H1 (cell line): Measurements from ENCODE around the gene WDR7. TPM values are rescaled to one million over a fixed set of nuclear protein-coding genes. Genes with fewer than 3 reads are reported as not detected.

Experiments used
- CHD7 ChIP-seq: fragments of 300-600 bp; sonication (generic); IDR thresholded peaks from 2 replicates; pipeline ENCODE4 v1.7.1; 2012; ENCODE audit warnings: low read length, moderate library complexity, mild to moderate bottlenecking, inconsistent platforms; ENCODE audit not compliant: insufficient replicate concordance
- GABPA ChIP-seq: IDR thresholded peaks from 2 replicates; pipeline ENCODE4 v1.6.1; 2011; ENCODE audit warnings: mild to moderate bottlenecking, low read length, moderate library complexity, borderline replicate concordance; ENCODE audit not compliant: insufficient read depth
- polyA plus RNA-seq, 7 experiments: library from polyadenylated mRNA; depleted of rRNA in 3 of 7; stranded (reverse) in 5 of 7; unstranded in 2 of 7; fragments of >200 nt in 5 of 7; fragments of 200-250 nt in 2 of 7; gene quantifications; 1 replicate in 5 of 7; 2 replicates in 1 of 7; 4 replicates in 1 of 7; pipeline versions ENCODE4 v1.2.1 to v1.2.3, GENCODE V29; 2011 to 2013; ENCODE audit warnings: missing spikeins in 2 of 7, mixed read lengths in 2 of 7
- total RNA-seq: library from RNA; stranded (reverse); fragmentation: NEBNext Ultra II Directional; extraction: Animal tissue kit (Norgen Biotek cat#: 25700); gene quantifications from 2 replicates; pipeline ENCODE4 v1.2.1, GENCODE V29; 2021

WDR7 gene
- total and polyA plus RNA-seq, 2 of the 8 experiments (the other 6 are each of a cell fraction or from before 2014, with no cell fraction given), result 5.5 to 15.2 TPM

DNA sequence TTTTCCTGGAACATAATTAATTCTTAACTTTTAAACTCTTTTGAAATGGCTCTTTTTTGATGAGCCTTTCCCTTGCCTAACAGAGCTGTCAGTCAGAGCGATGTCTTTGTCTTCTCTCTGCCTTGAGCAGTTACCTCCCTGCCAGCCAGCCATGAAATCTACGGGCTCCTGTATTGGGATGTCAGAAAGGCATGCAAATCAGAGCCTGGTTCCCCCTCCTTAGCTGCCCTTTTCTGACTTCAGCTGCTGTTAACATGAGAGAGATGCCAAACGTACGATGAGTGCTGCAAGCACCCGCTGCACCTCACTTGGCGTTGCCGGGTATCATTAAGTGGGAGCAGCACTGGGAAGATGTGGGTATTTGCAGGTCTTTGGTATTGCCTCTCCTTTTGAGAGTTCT is 364.3 kb downstream of the WDR7 start (continued):
- no peak for TF ChIP-seq CHD7
- TF ChIP-seq GABPA, result no peak
